GM21619 (cell line): ENCODE measurements around the gene LUC7L.
"Not testable (repeated sequence)": the region's sequence is repeated elsewhere in the genome, so short reads cannot be mapped to it uniquely, and the experiment has no call there.

Source experiments
- ATAC-seq: cut with Tn5 transposase; IDR thresholded peaks from one replicate; pipeline ENCODE4 v1.9.1; 2021; ENCODE audit not compliant: unreplicated experiment

Gene LUC7L

GRCh38 chr16:230351-230750 is 1.1 kb upstream of the LUC7L start:
- not testable (repeated sequence) for ATAC-seq

- ATAC-seq = no peak
Observed at GRCh38 chr16:229731-230281, 557 bp upstream of the LUC7L start.

GRCh38 chr16:228151-228851 is 948 bp downstream of the LUC7L start:
- ATAC-seq = no peak

- ATAC-seq = no peak
Observed at GRCh38 chr16:220021-220420, 9.2 kb downstream of the LUC7L start.

- ATAC-seq = no peak
Observed at GRCh38 chr16:212999-213398, 16.2 kb downstream of the LUC7L start.

GRCh38 chr16:211631-212180 is 17.5 kb downstream of the LUC7L start:
- not testable (repeated sequence) for ATAC-seq

GRCh38 chr16:209359-209758 is 19.9 kb downstream of the LUC7L start:
- ATAC-seq = not testable (repeated sequence)

GRCh38 chr16:204046-204445 is 25.2 kb downstream of the LUC7L start:
- not testable (repeated sequence) for ATAC-seq

GRCh38 chr16:203246-203645 is 26.0 kb downstream of the LUC7L start:
- ATAC-seq = no peak

- ATAC-seq = no peak
Observed at GRCh38 chr16:200388-200787, 28.9 kb downstream of the LUC7L start.

GRCh38 chr16:194516-194915 is 34.7 kb downstream of the LUC7L start:
- no peak for ATAC-seq

- ATAC-seq = no peak
Observed at GRCh38 chr16:193441-193840, 35.8 kb downstream of the LUC7L start.

GRCh38 chr16:192686-193085 is 36.6 kb downstream of the LUC7L start:
- no peak for ATAC-seq

GRCh38 chr16:191831-192230 is 37.4 kb downstream of the LUC7L start:
- no peak for ATAC-seq

- ATAC-seq = no peak
Observed at GRCh38 chr16:189604-190186, 39.6 kb downstream of the LUC7L start.

- ATAC-seq = no peak
Observed at GRCh38 chr16:188674-189073, 40.6 kb downstream of the LUC7L start.

- no peak for ATAC-seq
Observed at GRCh38 chr16:187330-187729, 41.9 kb downstream of the LUC7L start.

GRCh38 chr16:185691-186090 is 43.6 kb downstream of the LUC7L start:
- ATAC-seq = no peak

GRCh38 chr16:185213-185612 is 44.0 kb downstream of the LUC7L start:
- no peak for ATAC-seq

- ATAC-seq = no peak
Observed at GRCh38 chr16:183005-183404, 46.2 kb downstream of the LUC7L start.

- ATAC-seq = no peak
Observed at GRCh38 chr16:181565-182021, 47.7 kb downstream of the LUC7L start.
